Nephron (organoid): ENCODE results near the gene NPDC1.
A peak's percentile ranks its signal among the peaks of the same experiment; 100 is the strongest.

Experiments used
- H3K27ac Mint-ChIP-seq, 3 experiments: 2 replicates each; pipeline ENCODE4 v1.8.0; 2020; ENCODE audit warnings: mixed read lengths in 3 of 3, mild to moderate bottlenecking in 2 of 3, moderate library complexity in 1 of 3
- H3K27me3 Mint-ChIP-seq: 2 replicates; pipeline ENCODE4 v1.8.0; 2021; ENCODE audit warnings: low read depth, mild to moderate bottlenecking, moderate library complexity, mixed read lengths
- H3K36me3 Mint-ChIP-seq: 2 replicates; pipeline ENCODE4 v1.8.0; 2020; ENCODE audit warnings: low read depth, mixed read lengths
- H3K4me1 Mint-ChIP-seq: 2 replicates; pipeline ENCODE4 v1.8.0; 2020; ENCODE audit warnings: mixed read lengths
- H3K4me3 Mint-ChIP-seq, 3 experiments: 2 replicates each; pipeline ENCODE4 v1.8.0; 2020; ENCODE audit warnings: mild to moderate bottlenecking in 3 of 3, mixed read lengths in 3 of 3, moderate library complexity in 2 of 3
- H3K9me3 Mint-ChIP-seq: 2 replicates; pipeline ENCODE4 v1.8.0; 2020; ENCODE audit warnings: mixed read lengths
- TF ChIP-seq, protein P1 (sequence below), 3 experiments: fragments of 200-600 bp; sonication (generic); IDR thresholded peaks; one replicate each; pipeline ENCODE4 v1.5.0; 2021; ENCODE audit warnings: antibody characterized with exemption in 3 of 3; ENCODE audit not compliant: unreplicated experiment in 3 of 3

NPDC1 gene, protein sequence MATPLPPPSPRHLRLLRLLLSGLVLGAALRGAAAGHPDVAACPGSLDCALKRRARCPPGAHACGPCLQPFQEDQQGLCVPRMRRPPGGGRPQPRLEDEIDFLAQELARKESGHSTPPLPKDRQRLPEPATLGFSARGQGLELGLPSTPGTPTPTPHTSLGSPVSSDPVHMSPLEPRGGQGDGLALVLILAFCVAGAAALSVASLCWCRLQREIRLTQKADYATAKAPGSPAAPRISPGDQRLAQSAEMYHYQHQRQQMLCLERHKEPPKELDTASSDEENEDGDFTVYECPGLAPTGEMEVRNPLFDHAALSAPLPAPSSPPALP

GRCh38 chr9:137046088-137046787 is at the start of gene NPDC1:
Gene NPDC1 (minus strand): TSS chr9:137046177. CDS start chr9:137045989, 188 bp downstream.
- Mint-ChIP-seq H3K4me3 (peak within 1 kb of the TSS; percentile 70 to 80 (median 80)), H3K36me3 (no peaks in the 10 kb centered on the region), H3K27me3 (peaks cover 66% of the 10 kb centered on the region), H3K9me3 (no peaks in the 10 kb centered on the region), H3K4me1 (no peaks in the 10 kb centered on the region), H3K27ac (no peak within 1 kb of the TSS)
- TF ChIP-seq, protein P1, sequence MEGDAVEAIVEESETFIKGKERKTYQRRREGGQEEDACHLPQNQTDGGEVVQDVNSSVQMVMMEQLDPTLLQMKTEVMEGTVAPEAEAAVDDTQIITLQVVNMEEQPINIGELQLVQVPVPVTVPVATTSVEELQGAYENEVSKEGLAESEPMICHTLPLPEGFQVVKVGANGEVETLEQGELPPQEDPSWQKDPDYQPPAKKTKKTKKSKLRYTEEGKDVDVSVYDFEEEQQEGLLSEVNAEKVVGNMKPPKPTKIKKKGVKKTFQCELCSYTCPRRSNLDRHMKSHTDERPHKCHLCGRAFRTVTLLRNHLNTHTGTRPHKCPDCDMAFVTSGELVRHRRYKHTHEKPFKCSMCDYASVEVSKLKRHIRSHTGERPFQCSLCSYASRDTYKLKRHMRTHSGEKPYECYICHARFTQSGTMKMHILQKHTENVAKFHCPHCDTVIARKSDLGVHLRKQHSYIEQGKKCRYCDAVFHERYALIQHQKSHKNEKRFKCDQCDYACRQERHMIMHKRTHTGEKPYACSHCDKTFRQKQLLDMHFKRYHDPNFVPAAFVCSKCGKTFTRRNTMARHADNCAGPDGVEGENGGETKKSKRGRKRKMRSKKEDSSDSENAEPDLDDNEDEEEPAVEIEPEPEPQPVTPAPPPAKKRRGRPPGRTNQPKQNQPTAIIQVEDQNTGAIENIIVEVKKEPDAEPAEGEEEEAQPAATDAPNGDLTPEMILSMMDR (IDR thresholded peaks at IDR 0.05; ENCODE audit: unreplicated experiment in 3 of 3): peak; percentile 91 to 95 (median 93)

GRCh38 chr9:137089232-137089947 is 43.4 kb upstream of the NPDC1 start:
- H3K27me3 Mint-ChIP-seq: peaks cover 7% of the 10 kb centered on the region
- peak overlapping the region in 2 of 3 experiments; percentile 38 to 47 for H3K4me3 Mint-ChIP-seq
- TF ChIP-seq, protein P1 (IDR thresholded peaks at IDR 0.05; ENCODE audit: unreplicated experiment in 3 of 3): no peak
- H3K27ac Mint-ChIP-seq: no peak overlapping the region
- H3K36me3 Mint-ChIP-seq: peaks cover 25% of the 10 kb centered on the region
- H3K9me3 Mint-ChIP-seq: no peaks in the 10 kb centered on the region
- H3K4me1 Mint-ChIP-seq: peaks cover 26% of the 10 kb centered on the region

DNA sequence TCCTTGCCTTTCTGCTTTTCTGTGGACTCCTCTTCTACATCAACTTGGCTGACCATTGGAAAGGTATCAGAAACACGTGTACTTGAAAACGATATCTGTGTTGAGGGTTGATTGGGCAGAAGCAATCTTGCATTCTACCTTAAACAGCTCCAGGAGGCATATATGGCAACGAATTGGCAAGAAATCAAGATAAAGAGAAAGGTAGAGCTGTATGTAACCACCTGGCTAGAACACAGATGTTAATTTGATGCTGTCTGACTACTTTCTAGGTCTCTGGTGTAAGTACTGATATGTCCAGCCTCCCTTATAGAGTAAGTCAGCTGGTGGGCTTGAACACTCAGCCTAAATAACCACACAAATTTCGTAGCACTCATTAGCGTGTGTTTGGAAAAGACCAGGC is 42.1 kb upstream of the NPDC1 start:
- Mint-ChIP-seq H3K9me3 (no peaks in the 10 kb centered on the region), H3K4me1 (peaks cover 26% of the 10 kb centered on the region), H3K27me3 (peaks cover 13% of the 10 kb centered on the region), H3K4me3 (peak overlapping the region; percentile 89 to 94 (median 91)), H3K27ac (peak overlapping the region; percentile 5 to 89 (median 79)), H3K36me3 (peaks cover 21% of the 10 kb centered on the region)
- TF ChIP-seq, protein P1 (IDR thresholded peaks at IDR 0.05; ENCODE audit: unreplicated experiment in 3 of 3): no peak

DNA sequence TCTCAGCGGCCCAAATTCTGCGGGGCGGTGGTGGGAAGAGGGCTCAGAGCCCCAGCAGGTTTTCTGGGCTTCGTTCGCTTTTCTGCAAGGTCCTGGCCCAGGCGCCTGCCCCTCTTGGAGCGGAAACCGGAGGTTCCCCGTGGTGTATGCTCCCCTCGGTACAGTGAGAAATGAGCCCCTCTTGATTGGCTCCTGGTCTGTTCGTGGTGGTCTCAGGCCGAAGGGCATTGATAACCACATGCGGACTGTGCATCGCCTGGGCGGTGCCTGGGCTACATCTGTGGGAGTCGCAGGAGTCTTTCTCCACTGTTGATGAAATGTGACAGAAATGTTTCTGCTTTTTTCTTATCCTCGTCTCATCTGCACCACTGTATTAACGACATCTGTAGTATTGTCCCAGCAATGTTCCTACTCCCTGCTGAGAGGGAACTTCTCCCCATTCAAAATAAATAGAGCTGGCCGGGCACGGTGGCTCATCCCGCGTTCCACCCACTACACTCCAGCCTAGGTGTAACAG is 41.5 kb upstream of the NPDC1 start:
- no peaks in the 10 kb centered on the region for H3K9me3 Mint-ChIP-seq
- peaks cover 26% of the 10 kb centered on the region for H3K4me1 Mint-ChIP-seq
- peak overlapping the region; percentile 5 to 89 (median 79) for H3K27ac Mint-ChIP-seq
- peaks cover 14% of the 10 kb centered on the region for H3K27me3 Mint-ChIP-seq
- TF ChIP-seq, protein P1 (IDR thresholded peaks at IDR 0.05; ENCODE audit: unreplicated experiment in 3 of 3): no peak
- H3K4me3 Mint-ChIP-seq: peak overlapping the region; percentile 89 to 94 (median 91)
- peaks cover 15% of the 10 kb centered on the region for H3K36me3 Mint-ChIP-seq

DNA sequence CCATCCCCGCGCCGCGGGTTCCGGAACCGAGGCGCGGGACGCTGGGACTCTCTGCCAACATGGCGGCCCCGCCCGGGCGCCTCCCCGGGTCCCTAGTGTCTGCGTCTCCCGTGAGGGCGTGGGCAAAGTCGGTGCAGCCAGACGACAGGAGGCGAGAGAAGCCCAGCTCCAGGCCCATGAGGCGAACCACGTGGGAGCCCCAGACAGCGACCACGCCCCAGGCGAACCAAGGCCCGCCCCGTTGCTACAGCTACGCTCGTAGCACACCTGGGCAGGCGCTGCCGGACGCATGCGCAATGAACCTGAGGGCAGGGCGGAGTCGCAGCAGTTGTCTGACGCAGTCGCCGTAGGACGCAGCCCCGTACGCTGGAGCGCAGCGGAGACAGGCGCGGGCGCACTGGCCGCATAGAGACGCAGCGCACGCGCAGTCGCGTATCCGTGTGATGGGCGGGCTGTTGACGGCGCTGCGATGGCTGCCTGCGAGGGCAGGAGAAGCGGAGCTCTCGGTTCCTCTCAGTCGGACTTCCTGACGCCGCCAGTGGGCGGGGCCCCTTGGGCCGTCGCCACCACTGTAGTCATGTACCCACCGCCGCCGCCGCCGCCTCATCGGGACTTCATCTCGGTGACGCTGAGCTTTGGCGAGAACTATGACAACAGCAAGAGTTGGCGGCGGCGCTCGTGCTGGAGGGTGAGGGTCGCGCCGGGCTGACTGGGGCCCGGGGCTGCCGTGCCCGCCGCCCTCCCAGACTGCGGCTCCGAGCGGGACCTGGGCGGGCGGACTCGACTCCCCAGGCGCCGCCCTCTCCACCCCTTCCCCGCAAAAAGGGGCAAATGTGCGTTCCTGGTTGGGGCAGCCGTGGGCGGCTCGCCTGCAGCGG is 40.8 kb upstream of the NPDC1 start, which contains the start of gene MAN1B1:
TSS of gene MAN1B1 (plus strand) at position 455 of the 878 bp plus-strand sequence. CDS start at position 470, 15 bp downstream.
- peaks cover 19% of the 10 kb centered on the region for H3K27me3 Mint-ChIP-seq
- H3K9me3 Mint-ChIP-seq: no peaks in the 10 kb centered on the region
- TF ChIP-seq, protein P1 (IDR thresholded peaks at IDR 0.05; ENCODE audit: unreplicated experiment in 3 of 3): no peak
- peaks cover 13% of the 10 kb centered on the region for H3K36me3 Mint-ChIP-seq
- H3K27ac Mint-ChIP-seq: peak within 1 kb of the TSS; percentile 74 to 93 (median 89)
- peak within 1 kb of the TSS; percentile 89 to 94 (median 93) for H3K4me3 Mint-ChIP-seq
- H3K4me1 Mint-ChIP-seq: peaks cover 26% of the 10 kb centered on the region
